ENCODE results near the gene HGS.

Gene HGS

GRCh38 chr17:81682565-81683207 is 1.1 kb upstream of the HGS start:
- DNase-seq (ENCODE audit: low read depth in 1 of 2, low spot score in 1 of 2) = no peak

GRCh38 chr17:81683208-81683583 is 615 bp upstream of the HGS start:
- DNase-seq (ENCODE audit: low read depth in 1 of 2, low spot score in 1 of 2) = no peak
- no peak for TF ChIP-seq JUND (IDR thresholded peaks at IDR 0.05; ENCODE audit: low read depth)
- in situ Hi-C loops (cut with HindIII; ENCODE audit: low pct_unique_long_range_greater_than_20kb, low sequenced_read_pairs) = no loop called here

More at GRCh38 chr17:81682565-81683207, 1.1 kb upstream of the HGS start:
- TF ChIP-seq JUND (IDR thresholded peaks at IDR 0.05; ENCODE audit: low read depth) = no peak
- in situ Hi-C loops (cut with HindIII; ENCODE audit: low pct_unique_long_range_greater_than_20kb, low sequenced_read_pairs) = no loop called here

GRCh38 chr17:81684442-81684911 is 666 bp downstream of the HGS start:
- in situ Hi-C loops (cut with HindIII; ENCODE audit: low pct_unique_long_range_greater_than_20kb, low sequenced_read_pairs) = no loop called here
- TF ChIP-seq JUND (IDR thresholded peaks at IDR 0.05; ENCODE audit: low read depth) = no peak
- no peak for DNase-seq (ENCODE audit: low read depth in 1 of 2, low spot score in 1 of 2)

GRCh38 chr17:81685108-81685507 is 1.3 kb downstream of the HGS start:
- in situ Hi-C loops (cut with HindIII; ENCODE audit: low pct_unique_long_range_greater_than_20kb, low sequenced_read_pairs) = no loop called here
- TF ChIP-seq JUND (IDR thresholded peaks at IDR 0.05; ENCODE audit: low read depth) = no peak
- peak in 1 of 2 experiments; percentile 7 for DNase-seq (ENCODE audit: low read depth in 1 of 2, low spot score in 1 of 2)

- in situ Hi-C loops (cut with HindIII; ENCODE audit: low pct_unique_long_range_greater_than_20kb, low sequenced_read_pairs) = no loop called here
- TF ChIP-seq JUND (IDR thresholded peaks at IDR 0.05; ENCODE audit: low read depth) = no peak
- DNase-seq (ENCODE audit: low read depth in 1 of 2, low spot score in 1 of 2) = no peak
Observed at GRCh38 chr17:81686614-81687013, 2.8 kb downstream of the HGS start.

DNA sequence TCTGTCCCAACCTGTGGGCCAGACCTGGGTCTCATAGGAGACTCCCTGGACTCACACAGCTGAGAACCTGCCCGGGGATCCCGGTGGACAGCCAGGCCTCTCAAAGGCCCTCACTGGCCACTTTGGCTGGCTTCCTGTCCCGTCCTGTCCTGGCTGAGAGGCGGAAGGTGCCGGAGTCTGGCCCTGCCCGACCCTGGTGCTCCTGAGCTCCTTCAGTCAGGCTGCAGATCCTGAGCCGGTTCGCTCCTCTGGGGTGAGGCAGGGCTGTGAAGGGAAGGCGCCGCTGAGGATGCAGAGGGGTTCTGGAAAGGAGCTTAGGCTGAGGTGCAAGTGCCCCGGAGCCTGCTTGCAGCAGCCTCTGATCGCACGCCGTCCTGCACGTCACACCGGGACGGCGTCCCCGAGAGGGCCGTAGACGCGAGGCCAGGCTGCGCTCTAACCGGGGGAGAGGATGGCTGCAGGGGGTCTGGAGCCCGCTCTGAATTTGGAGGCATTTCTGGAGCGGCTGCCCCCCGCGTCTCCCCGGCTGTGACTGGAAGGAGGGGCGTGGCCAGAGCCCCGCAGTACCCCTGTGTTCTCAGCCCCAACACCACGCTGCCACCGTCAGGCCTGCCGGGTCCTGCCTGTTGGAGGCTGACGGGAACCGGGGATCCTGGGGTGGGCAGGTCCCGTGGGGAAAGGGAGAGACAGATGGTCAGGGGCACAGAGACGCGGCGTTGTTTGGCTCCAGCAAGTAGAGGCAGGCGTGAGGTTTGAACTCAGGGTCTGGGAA is 4.1 kb downstream of the HGS start:
- DNase-seq (ENCODE audit: low read depth in 1 of 2, low spot score in 1 of 2) = peak in 1 of 2 experiments; percentile 9
- in situ Hi-C loops (cut with HindIII; ENCODE audit: low pct_unique_long_range_greater_than_20kb, low sequenced_read_pairs) = no loop called here
- no peak for TF ChIP-seq JUND (IDR thresholded peaks at IDR 0.05; ENCODE audit: low read depth)

DNA sequence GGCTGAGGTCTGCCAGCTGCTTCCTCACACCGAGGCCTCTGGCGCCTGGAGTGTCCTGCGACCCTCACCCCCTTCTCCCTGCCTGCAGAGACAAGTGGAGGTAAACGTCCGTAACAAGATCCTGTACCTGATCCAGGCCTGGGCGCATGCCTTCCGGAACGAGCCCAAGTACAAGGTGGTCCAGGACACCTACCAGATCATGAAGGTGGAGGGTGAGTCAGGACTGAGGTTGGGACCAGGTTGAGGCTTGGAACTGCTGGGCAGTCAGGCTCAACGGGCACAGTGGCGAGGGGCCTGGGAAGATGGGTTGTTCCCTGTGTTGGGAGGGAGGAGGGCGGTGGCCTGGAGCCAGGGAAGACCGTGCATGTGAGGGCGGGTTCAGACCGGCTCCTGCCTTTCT is 4.8 kb downstream of the HGS start:
- in situ Hi-C loops (cut with HindIII; ENCODE audit: low pct_unique_long_range_greater_than_20kb, low sequenced_read_pairs) = no loop called here
- TF ChIP-seq JUND (IDR thresholded peaks at IDR 0.05; ENCODE audit: low read depth) = no peak
- DNase-seq (ENCODE audit: low read depth in 1 of 2, low spot score in 1 of 2) = peak in 1 of 2 experiments; percentile 9

- no peak for TF ChIP-seq JUND (IDR thresholded peaks at IDR 0.05; ENCODE audit: low read depth)
- no peak for DNase-seq (ENCODE audit: low read depth in 1 of 2, low spot score in 1 of 2)
- in situ Hi-C loops (cut with HindIII; ENCODE audit: low pct_unique_long_range_greater_than_20kb, low sequenced_read_pairs) = no loop called here
Observed at GRCh38 chr17:81690066-81690465, 6.3 kb downstream of the HGS start.

DNA sequence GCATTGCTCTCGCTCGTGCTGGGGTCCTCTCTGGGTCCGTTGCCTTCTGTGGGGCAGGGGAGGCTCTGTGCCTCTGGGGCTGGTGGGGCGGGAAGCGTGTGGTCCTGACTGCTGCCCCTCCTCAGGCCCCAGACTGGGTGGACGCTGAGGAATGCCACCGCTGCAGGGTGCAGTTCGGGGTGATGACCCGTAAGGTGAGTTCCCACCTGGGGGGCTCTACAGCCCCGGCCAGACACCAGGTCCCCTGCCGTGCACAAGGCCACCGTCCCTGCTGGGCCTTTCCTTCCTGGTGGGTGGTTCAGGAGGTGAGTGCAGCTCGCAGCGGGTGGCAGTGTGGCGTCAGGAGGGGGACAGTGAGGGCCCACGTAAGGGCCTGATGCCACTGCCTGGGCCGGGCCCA is 6.7 kb downstream of the HGS start:
- no peak for DNase-seq (ENCODE audit: low read depth in 1 of 2, low spot score in 1 of 2)

GRCh38 chr17:81691196-81691595 is 7.4 kb downstream of the HGS start:
- no peak for DNase-seq (ENCODE audit: low read depth in 1 of 2, low spot score in 1 of 2)
- no peak for TF ChIP-seq JUND (IDR thresholded peaks at IDR 0.05; ENCODE audit: low read depth)
- in situ Hi-C loops (cut with HindIII; ENCODE audit: low pct_unique_long_range_greater_than_20kb, low sequenced_read_pairs) = no loop called here

More for the DNA sequence above, 6.7 kb downstream of the HGS start:
- in situ Hi-C loops (cut with HindIII; ENCODE audit: low pct_unique_long_range_greater_than_20kb, low sequenced_read_pairs) = no loop called here
- TF ChIP-seq JUND (IDR thresholded peaks at IDR 0.05; ENCODE audit: low read depth) = no peak

- in situ Hi-C loops (cut with HindIII; ENCODE audit: low pct_unique_long_range_greater_than_20kb, low sequenced_read_pairs) = no loop called here
- TF ChIP-seq JUND (IDR thresholded peaks at IDR 0.05; ENCODE audit: low read depth) = no peak
Observed at GRCh38 chr17:81691608-81692007, 7.8 kb downstream of the HGS start.

DNA sequence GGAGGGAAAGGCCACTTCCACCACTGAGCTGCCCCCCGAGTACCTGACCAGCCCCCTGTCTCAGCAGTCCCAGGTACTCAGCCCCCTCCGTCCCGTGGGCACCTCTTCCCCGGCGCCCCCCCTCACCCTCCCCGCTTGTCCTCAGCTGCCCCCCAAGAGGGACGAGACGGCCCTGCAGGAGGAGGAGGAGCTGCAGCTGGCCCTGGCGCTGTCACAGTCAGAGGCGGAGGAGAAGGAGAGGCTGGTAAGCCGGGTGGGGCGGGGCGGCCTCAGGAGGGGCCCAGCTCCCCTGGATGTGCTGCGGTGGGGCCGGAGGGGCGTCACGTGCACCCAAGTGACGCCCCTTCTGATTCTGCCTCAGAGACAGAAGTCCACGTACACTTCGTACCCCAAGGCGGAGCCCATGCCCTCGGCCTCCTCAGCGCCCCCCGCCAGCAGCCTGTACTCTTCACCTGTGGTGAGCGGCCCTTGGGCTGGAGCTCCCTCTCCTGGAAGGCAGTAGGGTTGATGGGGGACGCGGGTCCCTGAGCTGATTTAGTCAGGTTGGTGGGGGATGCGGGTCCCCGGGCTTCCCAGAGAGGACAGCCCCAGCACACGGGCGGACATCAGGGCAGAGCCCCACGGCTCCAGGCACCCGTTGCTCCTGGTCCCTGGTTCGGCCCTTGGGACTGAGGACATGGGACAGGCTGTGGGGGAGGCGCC is 9.8 kb downstream of the HGS start:
- DNase-seq (ENCODE audit: low read depth in 1 of 2, low spot score in 1 of 2) = no peak
- in situ Hi-C loops (cut with HindIII; ENCODE audit: low pct_unique_long_range_greater_than_20kb, low sequenced_read_pairs) = no loop called here
- no peak for TF ChIP-seq JUND (IDR thresholded peaks at IDR 0.05; ENCODE audit: low read depth)

More at GRCh38 chr17:81691608-81692007, 7.8 kb downstream of the HGS start:
- DNase-seq (ENCODE audit: low read depth in 1 of 2, low spot score in 1 of 2) = no peak

- in situ Hi-C loops (cut with HindIII; ENCODE audit: low pct_unique_long_range_greater_than_20kb, low sequenced_read_pairs) = no loop called here
- no peak for TF ChIP-seq JUND (IDR thresholded peaks at IDR 0.05; ENCODE audit: low read depth)
- DNase-seq (ENCODE audit: low read depth in 1 of 2, low spot score in 1 of 2) = no peak
Observed at GRCh38 chr17:81694810-81695209, 11.0 kb downstream of the HGS start.
